SK-MEL-5 (cell line): ENCODE data around the gene C9orf78. TPM values are rescaled to one million over a fixed set of nuclear protein-coding genes. Genes with fewer than 3 reads are reported as not detected.
A peak's percentile ranks its signal among the peaks of the same experiment; 100 is the strongest.
"Not testable (repeated sequence)": the region's sequence is repeated elsewhere in the genome, so short reads cannot be mapped to it uniquely, and the experiment has no call there.

Experiments used
- DNase-seq: peaks from one replicate; pipeline ENCODE4 v3.0.0-alpha.2; 2016; ENCODE audit warnings: low read depth, low spot score
- in situ Hi-C: cut with HindIII; loops from 2 replicates; pipeline ENCODE4 v1.10.0; 2016; ENCODE audit warnings: low sequenced_read_pairs, high pct_unique_total_duplicates, low pct_unique_long_range_greater_than_20kb
- small RNA-seq, 2 experiments: library from RNA; depleted of rRNA; stranded (forward); fragments of <200 nt; gene quantifications; one replicate each; pipeline ENCODE3, GENCODE V24; 2014
- total RNA-seq: library from RNA; depleted of rRNA; stranded (reverse); fragments of >200 nt; shearing (Covaris generic); gene quantifications from 2 replicates; pipeline ENCODE4 v1.2.3, GENCODE V29; 2014; rRNA removed

The C9orf78 gene
- total RNA-seq, 1 experiment from 2014 or later = 77.7 TPM

DNA sequence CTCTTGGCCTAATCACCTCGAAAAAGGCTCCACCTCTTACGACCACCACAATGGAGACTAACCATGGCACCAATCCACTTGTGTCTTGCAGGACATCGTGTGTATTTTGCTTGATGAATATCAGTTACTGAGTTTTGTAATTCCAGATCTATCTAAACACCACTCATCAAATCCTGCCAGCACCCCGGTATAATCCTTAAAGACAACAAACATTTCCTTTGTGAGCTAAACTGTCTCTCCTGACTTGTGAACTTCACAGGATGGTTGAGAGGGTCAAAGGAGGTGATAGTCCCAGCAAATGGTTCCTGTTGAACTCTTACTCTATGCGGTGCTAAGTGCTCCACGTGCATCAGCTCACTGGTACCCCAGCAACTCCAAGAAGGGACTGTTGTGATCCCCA is 36.1 kb downstream of the C9orf78 start:
- in situ Hi-C loops = no loop called here
- no peak for DNase-seq

DNA sequence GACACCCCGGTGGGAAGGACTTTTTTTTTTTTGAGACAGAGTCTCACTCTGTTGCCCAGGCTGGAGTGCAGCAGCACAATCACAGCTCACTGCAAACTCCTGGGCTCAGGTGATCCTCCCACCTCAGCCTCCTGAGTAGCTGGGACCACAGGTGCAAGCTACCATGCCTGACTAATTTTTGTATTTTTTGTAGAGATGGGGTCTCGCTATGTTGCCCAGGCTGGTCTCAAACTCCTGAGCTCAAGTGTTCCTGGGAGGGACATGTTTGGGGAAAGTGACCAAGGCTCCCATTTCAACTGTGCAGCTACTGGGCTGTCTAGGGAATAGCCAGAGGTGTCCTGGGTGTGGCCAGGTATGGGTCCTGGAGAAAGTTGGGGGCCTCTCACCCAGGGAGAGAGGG is 39.0 kb downstream of the C9orf78 start:
- in situ Hi-C loops, DNase-seq: not testable (repeated sequence)

DNA sequence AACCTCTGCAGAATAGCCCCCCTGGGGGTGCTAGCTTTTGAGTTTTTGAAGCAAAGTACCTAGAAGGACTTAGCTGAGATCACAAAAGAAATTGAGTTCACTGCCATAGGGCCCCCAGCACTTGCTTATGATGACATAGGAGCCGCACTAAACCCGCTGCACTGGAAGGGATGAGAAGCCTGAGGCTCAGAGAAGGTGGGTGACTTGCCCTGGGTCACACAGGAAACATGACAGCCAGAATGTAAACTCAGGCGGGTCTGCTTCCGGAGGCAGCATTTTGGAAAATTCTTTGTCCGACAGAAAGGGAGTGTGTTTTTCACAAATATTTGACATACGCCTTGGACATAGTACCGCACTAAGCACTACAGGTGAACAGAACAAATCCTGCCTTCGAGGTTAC is 40.5 kb downstream of the C9orf78 start:
- in situ Hi-C loops = no loop called here
- DNase-seq = no peak

DNA sequence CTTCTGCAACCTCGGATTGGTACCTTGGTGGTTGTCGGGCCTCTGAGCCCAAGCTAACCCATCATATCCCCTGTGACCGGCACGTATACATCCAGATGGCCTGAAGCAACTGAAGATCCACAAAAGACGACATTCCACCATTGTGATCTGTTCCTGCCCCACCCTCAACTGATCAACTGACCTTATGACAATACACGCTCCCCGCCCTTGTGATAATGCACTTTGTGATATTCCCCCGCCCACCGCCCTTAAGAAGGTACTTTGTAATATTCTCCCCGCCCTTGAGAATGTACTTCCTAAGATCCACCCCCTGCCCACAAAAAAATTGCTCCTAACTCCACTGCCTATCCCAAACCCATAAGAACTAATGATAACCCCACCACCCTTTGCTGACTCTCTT is 48.6 kb downstream of the C9orf78 start:
- DNase-seq = no peak
- in situ Hi-C loops = no loop called here

DNA sequence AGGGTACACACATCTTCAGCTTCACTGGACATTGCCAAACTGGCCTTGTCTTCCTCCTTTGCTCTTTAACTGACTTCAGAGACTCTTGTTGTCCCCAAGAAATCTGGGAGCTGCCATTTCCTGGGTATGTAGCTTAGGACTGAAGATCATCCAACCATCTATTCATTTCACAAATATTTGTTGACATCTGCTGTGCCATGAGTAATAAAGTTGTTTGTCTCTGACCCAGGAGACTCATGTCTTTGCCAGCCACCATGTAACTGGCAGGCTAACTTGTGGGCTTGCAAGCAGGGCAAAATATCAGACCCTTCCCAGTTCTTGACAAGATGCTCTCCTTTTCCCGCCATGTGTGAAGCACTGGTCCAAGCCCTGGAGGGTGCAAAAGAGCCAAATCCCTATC is 49.2 kb downstream of the C9orf78 start:
- in situ Hi-C loops = no loop called here
- DNase-seq = no peak

DNA sequence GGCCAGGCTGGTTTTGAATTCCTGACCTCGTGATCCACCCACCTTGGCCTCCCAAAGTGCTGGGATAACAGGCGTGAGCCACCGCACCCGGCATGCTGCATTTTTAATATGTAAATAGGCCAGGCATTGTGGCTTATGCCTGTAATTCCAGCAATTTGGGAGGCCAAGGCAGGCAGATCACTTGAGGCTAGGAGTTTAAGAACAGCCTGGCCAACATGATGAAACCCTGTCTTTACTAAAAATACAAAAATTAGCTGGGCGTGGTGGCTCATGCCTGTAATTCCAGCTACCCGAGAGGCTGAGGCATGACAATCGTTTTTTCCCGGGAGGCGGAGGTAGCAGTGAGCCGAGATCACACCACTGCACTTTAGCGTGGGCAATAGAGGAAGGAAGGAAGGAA is 50.1 kb downstream of the C9orf78 start:
- in situ Hi-C loops, DNase-seq: not testable (repeated sequence)

DNA sequence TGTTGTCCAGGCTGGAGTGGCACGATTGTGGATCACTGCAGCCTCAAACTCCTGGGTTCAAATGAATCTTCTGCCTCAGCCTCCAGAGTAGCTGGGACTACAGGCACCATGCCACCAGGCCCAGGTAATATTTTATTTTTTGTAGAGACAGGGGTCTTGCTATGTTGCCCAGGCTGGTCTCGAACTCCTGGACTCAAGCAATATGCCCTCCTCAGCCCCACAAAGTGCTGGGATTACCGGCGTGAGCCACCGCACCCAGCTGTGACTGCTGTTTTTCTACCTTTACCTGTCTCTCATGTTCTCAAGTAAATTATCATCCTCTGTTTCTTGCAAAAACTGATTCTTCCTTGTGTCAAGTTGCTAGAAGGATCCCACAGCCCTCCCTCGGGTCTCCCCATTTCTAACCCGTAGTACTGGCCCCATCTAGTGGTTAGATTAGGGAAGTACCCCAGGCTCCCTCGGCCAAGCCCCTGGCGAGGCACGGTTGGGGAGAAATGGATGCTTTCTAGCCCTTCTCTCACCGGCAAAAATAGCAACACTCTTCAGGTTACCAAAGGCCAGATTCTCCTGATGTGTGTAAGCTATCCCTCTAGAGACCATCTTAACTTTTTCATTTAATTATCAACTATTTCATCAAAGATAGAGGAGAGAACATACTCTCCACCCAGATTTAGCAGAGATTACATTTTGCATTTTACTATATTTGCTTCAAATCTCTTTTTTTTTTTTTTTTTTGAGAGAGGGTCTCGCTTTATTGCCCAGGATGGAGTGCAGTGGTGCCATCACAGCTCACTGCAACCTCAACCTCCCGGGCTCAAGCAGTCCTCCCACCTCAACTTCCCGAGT is 51.3 kb downstream of the C9orf78 start:
- DNase-seq = peak; percentile 84
- in situ Hi-C loops = no loop called here

DNA sequence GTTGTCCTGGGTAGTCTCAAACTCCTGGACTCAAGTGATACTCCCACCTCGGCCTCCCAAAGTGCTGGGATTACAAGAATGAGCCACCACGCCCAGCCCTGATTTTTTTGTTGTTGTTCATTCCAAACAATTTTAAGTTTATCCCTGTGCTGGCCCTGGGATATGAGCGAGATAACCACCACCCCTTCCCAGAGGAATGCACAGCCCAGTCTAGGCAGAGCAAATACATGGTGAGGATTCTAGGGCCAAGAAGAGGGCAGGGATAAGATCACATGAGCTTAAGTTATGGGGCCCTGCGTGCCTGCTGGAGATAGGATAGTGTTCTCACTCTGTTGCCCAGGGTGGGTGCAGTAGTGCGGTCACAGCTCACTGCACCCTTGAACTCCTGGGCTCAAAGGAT is 53.1 kb downstream of the C9orf78 start:
- no peak for DNase-seq
- in situ Hi-C loops = no loop called here

DNA sequence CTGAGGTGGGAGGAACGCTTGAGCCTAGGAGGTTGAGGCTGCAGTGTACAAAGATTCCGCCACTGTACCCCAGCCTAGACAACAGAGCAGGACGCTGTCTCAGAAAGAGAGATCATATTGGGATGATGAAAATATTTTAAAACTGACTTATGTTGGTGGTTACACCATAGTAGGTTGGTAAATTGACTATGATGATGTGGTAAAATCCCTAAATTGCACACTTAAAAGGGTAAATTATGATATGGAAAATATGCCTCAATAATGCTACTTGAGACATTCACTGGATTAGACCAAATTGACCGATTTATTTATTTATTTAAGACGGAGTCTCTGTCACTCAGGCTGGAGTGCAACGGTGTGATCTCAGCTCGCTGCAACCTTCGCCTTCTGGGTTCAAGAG is 53.9 kb downstream of the C9orf78 start:
- in situ Hi-C loops = no loop called here
- DNase-seq = no peak

DNA sequence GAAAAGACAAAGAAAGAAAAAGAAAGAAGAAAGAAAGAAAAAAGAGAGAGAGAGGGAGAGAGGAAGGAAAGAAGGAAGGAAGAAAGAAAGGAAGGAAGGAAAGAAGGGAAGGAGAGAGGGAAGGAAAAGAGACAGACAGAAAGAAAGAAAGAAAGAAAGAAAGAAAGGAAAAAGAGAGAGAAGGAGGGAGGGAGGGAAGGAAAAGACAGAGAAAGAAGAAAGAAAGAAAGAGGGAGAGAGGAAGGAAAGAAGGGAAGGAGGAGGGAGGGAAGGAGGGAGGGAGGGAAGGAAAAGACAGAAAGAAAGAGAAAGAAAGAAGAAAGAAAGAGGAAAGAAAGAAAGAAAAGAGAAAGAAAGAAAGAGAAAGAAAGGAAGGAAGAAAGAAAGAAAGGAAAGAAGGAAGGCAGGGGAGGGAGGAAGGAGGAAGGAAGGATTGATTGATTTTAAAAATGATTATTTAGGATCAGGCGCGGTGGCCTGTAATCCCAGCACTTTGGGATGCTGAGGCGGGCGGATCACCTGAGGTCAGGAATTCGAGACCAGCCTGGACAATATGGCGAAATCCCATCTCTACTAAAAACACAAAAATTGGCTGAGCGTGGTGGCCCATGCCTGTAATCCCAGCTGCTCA is 55.4 kb downstream of the C9orf78 start:
- in situ Hi-C loops = no loop called here
- DNase-seq = no peak

DNA sequence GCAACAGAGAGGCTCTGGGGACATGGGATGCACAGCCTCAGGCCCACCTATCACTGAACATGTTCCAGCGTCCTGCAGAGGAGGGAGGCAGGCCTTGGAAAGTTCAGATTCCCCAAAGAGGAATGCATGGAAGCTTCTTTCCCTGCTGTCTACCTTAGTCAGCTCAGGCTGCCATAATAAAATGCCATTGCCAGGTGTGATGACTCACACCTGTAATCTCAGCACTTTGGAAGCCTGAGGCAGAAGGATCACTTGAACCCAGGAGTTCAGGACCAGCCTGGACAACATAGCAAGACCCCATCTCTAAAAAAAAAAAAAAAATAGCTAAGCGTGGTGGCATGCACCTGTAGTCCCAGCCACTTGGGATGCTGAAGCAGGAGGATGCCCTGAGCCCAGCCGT is 56.6 kb downstream of the C9orf78 start:
- DNase-seq = no peak
- in situ Hi-C loops = no loop called here

DNA sequence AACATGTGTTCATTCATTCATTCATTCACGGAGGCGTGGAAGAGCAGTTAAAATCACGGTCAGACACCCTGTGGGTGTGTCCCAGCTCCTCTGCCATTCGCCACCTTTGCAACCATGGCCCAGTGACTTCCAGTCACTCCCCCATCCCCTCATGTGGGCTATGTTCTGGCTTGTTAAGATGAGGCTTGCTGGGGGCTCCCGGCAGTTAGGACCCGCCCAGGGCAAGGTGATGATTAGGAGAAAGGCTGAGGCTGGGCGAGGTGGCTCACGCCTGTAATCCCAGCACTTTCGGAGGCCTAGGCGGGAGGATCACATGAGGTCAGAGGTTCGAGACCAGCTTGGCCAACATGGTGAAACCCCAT is 57.3 kb downstream of the C9orf78 start:
- DNase-seq = no peak
- in situ Hi-C loops = no loop called here

Small RNA genes within 50 kb of the gene (small RNA-seq; reads per million reads assigned to genes)
- 0 reads per million in 2 experiments for gene MIR6855

Other genes starting within 250 kb of the C9orf78 start
- gene C9orf50, start 214.2 kb downstream of the C9orf78 start, total RNA-seq = not detected in 2 replicates
- 35.7 and 41.0 TPM in 2 replicates for gene NTMT1, start 209.1 kb downstream of the C9orf78 start, total RNA-seq
- gene ASB6, start 193.1 kb downstream of the C9orf78 start, total RNA-seq = 14.2 and 17.3 TPM in 2 replicates
- 0.29 and 0.40 TPM in 2 replicates for gene PRRX2, start 169.6 kb downstream of the C9orf78 start, total RNA-seq
- 4.8 and 5.1 TPM in 2 replicates for gene PTGES, start 82.2 kb downstream of the C9orf78 start, total RNA-seq
- 26.5 and 33.2 TPM in 2 replicates for gene TOR1B, start 32.1 kb downstream of the C9orf78 start, total RNA-seq
- 23.7 and 24.7 TPM in 2 replicates for gene TOR1A, start 11.1 kb downstream of the C9orf78 start, total RNA-seq
- gene USP20, start 183 bp upstream of the C9orf78 start, total RNA-seq = 3.7 and 4.9 TPM in 2 replicates
- gene FNBP1, start 207.9 kb upstream of the C9orf78 start, total RNA-seq = 18.6 and 23.4 TPM in 2 replicates
- 26.1 and 31.3 TPM in 2 replicates for gene GPR107, start 218.6 kb upstream of the C9orf78 start, total RNA-seq